Activated naive CD8-positive, alpha-beta T cell treated with anti-CD3 and anti-CD28 coated beads, Interleukin-2, amount 10 ng/mL, durations not matched to agents 7 days and 5 days (primary cell): Measurements from ENCODE around the gene UTY. TPM values are rescaled to one million over a fixed set of nuclear protein-coding genes. Genes with fewer than 3 reads are reported as not detected.

ENCODE experiments used
- ATAC-seq: fragments of 150-1000 bp; cut with Tn5 transposase; one replicate; pipeline ENCODE4 v1.10.0; 2021; ENCODE audit warnings: low read depth, moderate library complexity
- POLR2A ChIA-PET: fragments of 350-600 bp; sonication (Branson Sonifier 250); formaldehyde crosslinking; loops from one replicate; lab custom pipeline; 2021; ENCODE audit warnings: antibody characterized with exemption; lab: Charles Lee
- DNase-seq: peaks from one replicate; pipeline ENCODE4 v3.0.0; 2021
- H3K27ac Mint-ChIP-seq: one replicate; pipeline ENCODE4 v1.8.0; 2022; ENCODE audit warnings: mild to moderate bottlenecking, mixed read lengths
- H3K27me3 Mint-ChIP-seq: one replicate; pipeline ENCODE4 v1.8.0; 2022; ENCODE audit warnings: mild to moderate bottlenecking, moderate library complexity, mixed read lengths
- H3K36me3 Mint-ChIP-seq: one replicate; pipeline ENCODE4 v1.8.0; 2021; ENCODE audit warnings: mild to moderate bottlenecking, mixed read lengths
- H3K4me1 Mint-ChIP-seq: one replicate; pipeline ENCODE4 v1.8.0; 2021; ENCODE audit warnings: mixed read lengths
- H3K4me3 Mint-ChIP-seq: one replicate; pipeline ENCODE4 v1.8.0; 2022; ENCODE audit warnings: mild to moderate bottlenecking, moderate library complexity, mixed read lengths
- H3K9me3 Mint-ChIP-seq: one replicate; pipeline ENCODE4 v1.8.0; 2021; ENCODE audit warnings: mixed read lengths
- total RNA-seq, 2 experiments: library from RNA; stranded (reverse); gene quantifications; one replicate each; pipeline ENCODE4 v1.2.3, GENCODE V29; 2021

Gene UTY
- total RNA-seq, 2 experiments from 2014 or later = 41.7 to 43.0 TPM

DNA sequence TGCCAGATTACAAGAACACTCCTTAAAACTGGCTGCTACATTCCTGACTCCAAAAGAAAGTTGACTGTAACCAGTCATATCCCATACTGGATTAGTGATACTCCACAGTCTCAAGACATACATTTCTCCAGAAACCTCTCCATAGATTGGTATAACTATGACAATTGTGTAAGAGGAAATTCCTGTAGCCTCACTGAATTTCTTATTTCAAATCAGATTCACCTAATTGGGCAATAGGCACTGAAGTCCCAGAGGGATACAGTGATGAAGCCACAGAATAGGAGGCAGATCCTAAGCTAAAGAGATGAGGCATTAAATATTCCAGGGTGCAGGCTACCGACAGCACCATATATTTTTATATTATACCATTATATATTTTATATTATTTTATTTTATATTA, 39.0 kb downstream of the UTY start:
- ATAC-seq = no peak
- Mint-ChIP-seq H3K36me3 (peaks cover 25% of the 10 kb centered on the region), H3K4me1 (peaks cover 5% of the 10 kb centered on the region), H3K4me3 (no peak overlapping the region), H3K27me3 (no peaks in the 10 kb centered on the region), H3K27ac (no peak overlapping the region), H3K9me3 (no peaks in the 10 kb centered on the region)
- DNase-seq = no peak
- POLR2A ChIA-PET = no interaction called here

DNA sequence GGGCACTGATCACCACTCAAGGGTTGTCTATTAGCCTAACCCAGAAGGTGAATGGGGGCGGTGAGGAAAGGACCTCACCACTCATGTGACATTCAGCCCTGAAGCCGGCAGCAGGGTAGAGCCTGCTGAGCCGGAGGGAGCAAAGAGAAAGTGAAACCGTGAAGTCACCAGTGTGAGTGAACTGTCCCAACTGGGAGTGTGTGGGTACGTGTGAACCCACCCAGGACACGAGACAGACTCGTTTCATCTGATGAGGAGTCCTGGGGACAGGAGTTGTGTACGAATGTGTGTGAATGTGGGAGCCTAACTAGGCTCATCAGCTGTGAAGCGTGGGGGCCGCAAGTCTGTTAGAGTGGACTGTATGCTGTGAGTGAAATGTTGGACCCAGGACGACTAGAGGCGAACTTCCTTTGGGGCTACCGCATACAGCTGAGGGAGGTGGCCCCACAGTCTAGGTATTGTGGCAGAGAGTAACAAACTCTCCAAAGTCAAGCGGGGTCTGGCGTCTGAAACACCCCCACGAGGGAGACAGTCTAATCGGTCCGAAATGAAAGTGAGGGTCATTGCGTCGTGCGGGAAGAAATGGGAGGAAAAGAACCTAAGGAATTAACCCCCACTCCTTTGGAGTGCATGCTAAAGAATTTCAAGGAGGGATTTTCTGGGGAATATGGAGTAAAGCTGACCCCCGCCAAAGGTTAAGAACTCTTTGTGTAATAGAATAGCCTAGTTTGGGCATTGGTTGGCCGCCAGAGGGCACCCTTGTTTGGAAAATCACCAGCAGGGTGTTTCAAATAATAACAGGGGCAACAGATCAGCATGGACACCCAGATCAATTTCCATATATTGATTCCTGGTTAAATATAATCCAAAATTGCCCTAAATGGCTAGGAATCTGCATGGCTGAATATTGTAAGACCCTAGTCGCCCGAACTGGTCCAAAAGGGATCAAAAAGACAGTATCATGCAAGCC, 43.6 kb downstream of the UTY start:
- peak overlapping the region; percentile 97 for H3K27ac Mint-ChIP-seq
- peak overlapping the region; percentile 98 for H3K4me3 Mint-ChIP-seq
- H3K27me3 Mint-ChIP-seq = no peaks in the 10 kb centered on the region
- peaks cover 5% of the 10 kb centered on the region for H3K9me3 Mint-ChIP-seq
- POLR2A ChIA-PET = no interaction called here
- DNase-seq (peak; percentile 54), ATAC-seq (peak; percentile 95)
- peaks cover 26% of the 10 kb centered on the region for H3K4me1 Mint-ChIP-seq
- peaks cover 35% of the 10 kb centered on the region for H3K36me3 Mint-ChIP-seq

- ATAC-seq (no peak), DNase-seq (no peak)
- H3K4me3 Mint-ChIP-seq = peak overlapping the region; percentile 98
- peaks cover 7% of the 10 kb centered on the region for H3K9me3 Mint-ChIP-seq
- POLR2A ChIA-PET = no interaction called here
- H3K27ac Mint-ChIP-seq = peak overlapping the region; percentile 97
- H3K27me3 Mint-ChIP-seq = no peaks in the 10 kb centered on the region
- H3K4me1 Mint-ChIP-seq = peaks cover 26% of the 10 kb centered on the region
- H3K36me3 Mint-ChIP-seq = peaks cover 41% of the 10 kb centered on the region
These were observed 44.4 kb downstream of the UTY start for GRCh38 chrY:13435206-13435967.

DNA sequence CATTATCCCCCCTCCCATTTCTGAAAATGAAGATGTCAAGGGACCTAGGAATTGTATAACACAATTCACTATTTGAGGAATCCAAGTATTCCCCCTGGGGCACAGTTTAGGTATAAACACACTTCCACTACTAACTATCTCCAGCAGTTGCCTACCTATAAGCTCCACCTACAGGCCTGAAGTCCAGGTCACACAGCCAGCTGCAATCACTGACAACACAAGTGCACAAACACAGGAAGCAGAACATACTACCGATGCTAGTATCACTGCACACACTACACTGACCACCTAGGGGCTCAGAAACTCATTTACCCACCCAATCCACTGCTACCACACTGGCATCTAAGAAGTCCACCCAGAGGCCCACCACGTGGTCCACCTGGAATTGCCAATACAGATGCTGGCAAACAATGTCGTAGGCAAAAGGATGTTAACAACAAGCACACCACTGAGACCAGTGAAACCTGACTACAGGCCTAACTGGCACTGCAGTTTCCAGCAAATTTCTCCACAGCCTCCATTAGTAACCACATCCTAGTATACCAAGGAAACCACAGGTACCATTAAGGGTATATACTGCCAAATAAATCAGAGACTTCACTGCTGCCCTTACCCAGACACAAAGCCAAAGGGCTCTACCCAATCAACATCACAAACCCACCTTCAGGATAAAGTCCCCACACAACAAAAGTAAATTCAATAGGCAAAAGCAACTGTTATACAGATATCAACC, 47.4 kb downstream of the UTY start:
- H3K9me3 Mint-ChIP-seq = peaks cover 16% of the 10 kb centered on the region
- no peaks in the 10 kb centered on the region for H3K27me3 Mint-ChIP-seq
- DNase-seq = no peak
- peak overlapping the region; percentile 56 for H3K27ac Mint-ChIP-seq
- no peak for ATAC-seq
- H3K4me3 Mint-ChIP-seq = peak overlapping the region; percentile 26
- H3K4me1 Mint-ChIP-seq = peaks cover 26% of the 10 kb centered on the region
- POLR2A ChIA-PET = no interaction called here
- peaks cover 65% of the 10 kb centered on the region for H3K36me3 Mint-ChIP-seq

- H3K27me3 Mint-ChIP-seq = no peaks in the 10 kb centered on the region
- H3K27ac Mint-ChIP-seq = no peak overlapping the region
These were observed 50.3 kb downstream of the UTY start for GRCh38 chrY:13429551-13429950.

GRCh38 chrY:13423281-13423732, 56.5 kb downstream of the UTY start:
- ATAC-seq (no peak), DNase-seq (no peak)
- Mint-ChIP-seq H3K4me1 (peaks cover 17% of the 10 kb centered on the region), H3K4me3 (no peak overlapping the region), H3K27me3 (no peaks in the 10 kb centered on the region), H3K27ac (no peak overlapping the region), H3K36me3 (peaks cover 54% of the 10 kb centered on the region), H3K9me3 (peaks cover 5% of the 10 kb centered on the region)
- POLR2A ChIA-PET = no interaction called here

More at GRCh38 chrY:13429551-13429950, 50.3 kb downstream of the UTY start:
- ATAC-seq (no peak), DNase-seq (no peak)
- peaks cover 23% of the 10 kb centered on the region for H3K4me1 Mint-ChIP-seq
- POLR2A ChIA-PET = no interaction called here
- H3K9me3 Mint-ChIP-seq = peaks cover 17% of the 10 kb centered on the region
- peaks cover 82% of the 10 kb centered on the region for H3K36me3 Mint-ChIP-seq
- H3K4me3 Mint-ChIP-seq = no peak overlapping the region

DNA sequence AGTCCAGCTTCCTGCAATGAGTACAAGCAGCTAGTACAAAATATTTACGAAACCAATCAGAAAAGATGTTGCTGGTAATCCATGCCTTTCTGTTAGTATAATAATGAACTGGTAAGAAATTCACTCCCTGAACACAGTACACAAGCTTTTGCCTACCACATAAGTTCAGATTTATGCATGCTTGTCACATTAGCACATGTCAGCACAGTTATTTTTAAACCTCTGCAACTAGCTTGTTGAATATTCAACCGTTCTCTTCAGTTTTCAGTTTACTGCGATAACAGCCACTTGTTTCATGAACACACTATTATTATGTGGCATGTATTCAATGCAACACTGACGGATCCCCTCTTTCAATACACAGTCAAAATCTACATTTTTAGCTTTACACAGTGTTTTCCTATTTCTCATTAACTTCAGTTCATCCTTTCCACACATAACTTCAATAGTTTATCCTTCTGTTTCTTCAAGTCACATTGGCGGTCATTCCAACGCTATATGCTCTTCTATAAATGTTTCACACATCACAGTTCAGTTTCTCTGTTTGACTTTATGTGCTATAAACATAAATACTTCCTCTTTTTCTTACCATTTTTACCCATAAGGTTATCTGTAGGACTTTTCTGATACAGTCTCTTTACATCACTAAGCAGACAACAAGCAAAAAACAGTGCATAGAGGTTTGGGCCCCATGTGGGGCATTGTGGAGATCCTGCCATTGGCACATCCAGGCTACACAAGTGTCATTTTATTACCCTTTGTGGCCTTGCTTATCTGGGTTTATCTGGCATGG, 62.8 kb downstream of the UTY start:
- ATAC-seq (no peak), DNase-seq (no peak)
- Mint-ChIP-seq H3K4me1 (no peaks in the 10 kb centered on the region), H3K27ac (no peak overlapping the region), H3K36me3 (peaks cover 14% of the 10 kb centered on the region), H3K4me3 (no peak overlapping the region), H3K27me3 (no peaks in the 10 kb centered on the region), H3K9me3 (no peaks in the 10 kb centered on the region)
- POLR2A ChIA-PET = no interaction called here

GRCh38 chrY:13415556-13415955, 64.3 kb downstream of the UTY start:
- Mint-ChIP-seq H3K36me3 (peaks cover 13% of the 10 kb centered on the region), H3K4me1 (no peaks in the 10 kb centered on the region), H3K4me3 (no peak overlapping the region), H3K27ac (no peak overlapping the region), H3K27me3 (no peaks in the 10 kb centered on the region), H3K9me3 (no peaks in the 10 kb centered on the region)
- ATAC-seq (no peak), DNase-seq (no peak)
- POLR2A ChIA-PET = no interaction called here

DNA sequence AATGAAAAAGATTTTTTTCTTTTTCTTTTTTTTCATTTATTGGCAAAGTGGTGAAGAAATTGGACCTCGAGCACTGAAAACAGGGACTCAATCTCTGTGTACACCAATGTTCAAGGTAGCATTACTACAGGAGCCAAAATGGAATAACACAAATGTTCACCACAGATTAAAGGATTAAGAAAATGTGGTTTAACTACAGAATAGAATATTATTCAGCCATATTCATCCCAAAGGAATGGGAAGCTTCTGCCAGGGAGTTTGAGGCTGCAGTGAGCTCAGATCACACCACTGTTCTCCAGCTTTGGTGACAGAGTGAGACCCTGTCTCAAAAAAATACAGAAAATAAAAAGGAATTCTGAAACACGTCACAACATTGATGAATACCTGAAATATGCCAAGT, 81.0 kb downstream of the UTY start:
- POLR2A ChIA-PET = no interaction called here
- Mint-ChIP-seq H3K9me3 (no peaks in the 10 kb centered on the region), H3K27me3 (no peaks in the 10 kb centered on the region), H3K36me3 (peaks cover 6% of the 10 kb centered on the region), H3K27ac (no peak overlapping the region), H3K4me3 (no peak overlapping the region), H3K4me1 (no peaks in the 10 kb centered on the region)
- ATAC-seq (no peak), DNase-seq (no peak)

DNA sequence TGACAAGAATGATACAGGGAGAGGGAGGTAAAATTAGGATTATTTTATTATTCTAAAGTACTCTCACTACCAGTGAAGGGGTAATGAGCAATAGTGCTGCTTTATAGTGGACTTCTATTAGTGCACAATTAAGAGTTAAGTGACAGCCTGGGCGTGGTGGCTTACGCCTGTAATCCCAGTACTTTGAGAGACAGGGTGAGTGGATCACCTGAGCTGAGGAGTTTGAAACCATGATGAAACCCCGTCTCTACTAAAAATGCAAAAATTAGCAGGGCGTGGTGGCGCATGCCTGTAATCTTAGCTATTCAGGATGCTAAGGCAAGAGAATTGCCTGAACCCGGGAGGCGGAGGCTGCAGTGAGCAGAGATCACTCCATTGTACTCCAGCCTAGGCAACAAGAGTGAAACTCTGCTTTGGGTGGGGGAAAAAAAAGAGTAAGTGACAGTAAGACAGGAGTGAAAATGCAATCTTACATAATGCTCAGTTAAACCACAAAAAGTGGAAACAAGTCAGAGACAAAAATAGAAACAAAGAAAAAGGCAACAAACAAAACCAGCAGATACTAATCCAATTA, 98.6 kb downstream of the UTY start:
- POLR2A ChIA-PET = no interaction called here
- peaks cover 1% of the 10 kb centered on the region for H3K4me1 Mint-ChIP-seq
- no peak overlapping the region for H3K4me3 Mint-ChIP-seq
- H3K27ac Mint-ChIP-seq = no peak overlapping the region
- DNase-seq (no peak), ATAC-seq (no peak)
- H3K27me3 Mint-ChIP-seq = no peaks in the 10 kb centered on the region
- H3K36me3 Mint-ChIP-seq = peaks cover 20% of the 10 kb centered on the region
- no peaks in the 10 kb centered on the region for H3K9me3 Mint-ChIP-seq

DNA sequence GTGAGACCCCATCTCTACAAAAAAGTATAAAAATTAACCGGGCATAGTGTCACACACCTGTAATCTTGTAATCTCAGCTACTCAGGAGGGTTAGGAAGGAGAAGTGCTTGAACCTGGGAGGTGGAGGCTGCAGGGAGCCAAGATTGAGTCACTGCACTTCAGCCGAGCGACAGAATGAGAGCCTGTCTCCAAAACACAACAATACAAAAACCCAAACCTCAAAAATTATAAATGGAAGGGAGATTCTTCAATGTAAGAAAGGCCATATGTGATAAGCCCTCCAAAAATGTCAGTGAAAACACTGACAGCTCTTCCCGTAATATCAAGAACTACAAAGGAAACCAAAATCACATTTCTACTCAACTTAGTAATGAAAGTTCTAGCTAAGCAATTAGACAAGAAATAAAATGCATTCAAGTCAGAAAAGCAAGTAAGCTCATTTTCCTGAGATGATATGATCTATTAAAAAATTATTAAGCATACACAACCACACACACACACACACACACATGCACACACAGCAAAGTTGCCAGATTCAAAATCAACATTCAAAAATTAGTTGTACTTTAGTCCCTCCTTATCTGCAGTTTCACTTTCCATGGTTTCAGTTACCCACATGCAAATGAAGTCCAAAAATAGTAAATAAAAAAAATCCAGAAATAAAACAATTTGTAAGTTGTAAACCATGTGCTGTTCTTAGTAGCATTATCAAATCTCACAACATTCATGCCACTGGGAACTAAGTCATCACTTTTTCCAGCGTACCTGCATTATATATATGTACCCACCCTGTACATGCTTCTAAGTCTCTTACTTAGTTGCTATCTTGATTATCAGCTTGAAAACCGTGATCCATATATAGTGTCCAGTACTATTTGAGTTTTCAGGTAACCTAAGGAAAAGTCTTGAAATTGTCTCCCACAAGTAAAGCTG, 108.7 kb downstream of the UTY start:
- ATAC-seq (no peak), DNase-seq (no peak)
- Mint-ChIP-seq H3K27ac (peak overlapping the region; percentile 60), H3K27me3 (no peaks in the 10 kb centered on the region), H3K4me3 (peak overlapping the region; percentile 66), H3K9me3 (no peaks in the 10 kb centered on the region), H3K4me1 (peaks cover 15% of the 10 kb centered on the region), H3K36me3 (peaks cover 1% of the 10 kb centered on the region)
- POLR2A ChIA-PET = no interaction called here
